ENCODE measurements around the gene NELL1. TPM values are rescaled to one million over a fixed set of nuclear protein-coding genes. Genes with fewer than 3 reads are reported as not detected.

The NELL1 gene
- total RNA-seq, 2 experiments from 2014 or later: not detected

- H3K27ac Mint-ChIP-seq: no peak overlapping the region
- no peaks in the 10 kb centered on the region for H3K27me3 Mint-ChIP-seq
- no peaks in the 10 kb centered on the region for H3K36me3 Mint-ChIP-seq (ENCODE audit: low read depth)
- H3K4me1 Mint-ChIP-seq: no peaks in the 10 kb centered on the region
- DNase-seq: no peak
- CTCF ChIA-PET: no interaction called here
- peaks cover 9% of the 10 kb centered on the region for H3K9me3 Mint-ChIP-seq
- H3K4me3 Mint-ChIP-seq: no peak overlapping the region
- POLR2A ChIA-PET: no interaction called here
These were observed 638.5 kb downstream of the NELL1 start for GRCh38 chr11:21307874-21308273.

- Mint-ChIP-seq H3K4me1 (no peaks in the 10 kb centered on the region), H3K27ac (no peak overlapping the region), H3K27me3 (no peaks in the 10 kb centered on the region), H3K36me3 (ENCODE audit: low read depth) (no peaks in the 10 kb centered on the region), H3K9me3 (peaks cover 5% of the 10 kb centered on the region), H3K4me3 (no peak overlapping the region)
- DNase-seq: no peak
- ChIA-PET CTCF (no interaction called here), POLR2A (no interaction called here)
These were observed 647.2 kb downstream of the NELL1 start for GRCh38 chr11:21316591-21316990.

GRCh38 chr11:21321072-21321471, 651.7 kb downstream of the NELL1 start:
- POLR2A ChIA-PET: no interaction called here
- Mint-ChIP-seq H3K9me3 (peaks cover 5% of the 10 kb centered on the region), H3K27me3 (no peaks in the 10 kb centered on the region), H3K4me1 (no peaks in the 10 kb centered on the region), H3K36me3 (ENCODE audit: low read depth) (no peaks in the 10 kb centered on the region), H3K4me3 (no peak overlapping the region), H3K27ac (no peak overlapping the region)
- CTCF ChIA-PET: no interaction called here
- no peak for DNase-seq

- Mint-ChIP-seq H3K9me3 (peaks cover 5% of the 10 kb centered on the region), H3K27me3 (no peaks in the 10 kb centered on the region), H3K36me3 (ENCODE audit: low read depth) (no peaks in the 10 kb centered on the region), H3K27ac (no peak overlapping the region), H3K4me3 (no peak overlapping the region), H3K4me1 (no peaks in the 10 kb centered on the region)
- DNase-seq: no peak
- ChIA-PET POLR2A (no interaction called here), CTCF (no interaction called here)
These were observed 652.1 kb downstream of the NELL1 start for GRCh38 chr11:21321530-21321929.

GRCh38 chr11:21323617-21324016, 654.2 kb downstream of the NELL1 start:
- ChIA-PET CTCF (no interaction called here), POLR2A (no interaction called here)
- no peak for DNase-seq
- no peak overlapping the region for H3K4me3 Mint-ChIP-seq
- H3K4me1 Mint-ChIP-seq: no peaks in the 10 kb centered on the region
- H3K27me3 Mint-ChIP-seq: no peaks in the 10 kb centered on the region
- no peaks in the 10 kb centered on the region for H3K36me3 Mint-ChIP-seq (ENCODE audit: low read depth)
- no peak overlapping the region for H3K27ac Mint-ChIP-seq
- H3K9me3 Mint-ChIP-seq: peaks cover 14% of the 10 kb centered on the region

GRCh38 chr11:21343204-21343603, 673.8 kb downstream of the NELL1 start:
- Mint-ChIP-seq H3K36me3 (ENCODE audit: low read depth) (no peaks in the 10 kb centered on the region), H3K9me3 (peaks cover 14% of the 10 kb centered on the region), H3K4me1 (no peaks in the 10 kb centered on the region), H3K27ac (no peak overlapping the region), H3K4me3 (no peak overlapping the region), H3K27me3 (no peaks in the 10 kb centered on the region)
- ChIA-PET POLR2A (no interaction called here), CTCF (interaction anchor here (0.6 kb wide), 1 partner anchor 524 kb away, joined by 3 read pairs; no protein-coding TSS in a partner anchor)
- no peak for DNase-seq

GRCh38 chr11:21346361-21346760, 677.0 kb downstream of the NELL1 start:
- no peak for DNase-seq
- Mint-ChIP-seq H3K27me3 (no peaks in the 10 kb centered on the region), H3K9me3 (peaks cover 5% of the 10 kb centered on the region), H3K4me1 (no peaks in the 10 kb centered on the region), H3K4me3 (no peak overlapping the region), H3K36me3 (ENCODE audit: low read depth) (no peaks in the 10 kb centered on the region), H3K27ac (no peak overlapping the region)
- CTCF ChIA-PET: no interaction called here
- POLR2A ChIA-PET: no interaction called here

- no peak for DNase-seq
- Mint-ChIP-seq H3K27ac (no peak overlapping the region), H3K4me3 (no peak overlapping the region), H3K4me1 (no peaks in the 10 kb centered on the region), H3K36me3 (ENCODE audit: low read depth) (no peaks in the 10 kb centered on the region), H3K27me3 (no peaks in the 10 kb centered on the region), H3K9me3 (peaks cover 6% of the 10 kb centered on the region)
- CTCF ChIA-PET: no interaction called here
- POLR2A ChIA-PET: no interaction called here
These were observed 681.2 kb downstream of the NELL1 start for GRCh38 chr11:21350613-21351012.

- no peaks in the 10 kb centered on the region for H3K27me3 Mint-ChIP-seq
- H3K27ac Mint-ChIP-seq: no peak overlapping the region
- ChIA-PET CTCF (no interaction called here), POLR2A (no interaction called here)
- DNase-seq: no peak
- peaks cover 15% of the 10 kb centered on the region for H3K9me3 Mint-ChIP-seq
- no peaks in the 10 kb centered on the region for H3K36me3 Mint-ChIP-seq (ENCODE audit: low read depth)
- no peaks in the 10 kb centered on the region for H3K4me1 Mint-ChIP-seq
- H3K4me3 Mint-ChIP-seq: no peak overlapping the region
These were observed 684.0 kb downstream of the NELL1 start for GRCh38 chr11:21353425-21353824.

- no peak overlapping the region for H3K4me3 Mint-ChIP-seq
- H3K27ac Mint-ChIP-seq: no peak overlapping the region
- no peak for DNase-seq
- CTCF ChIA-PET: no interaction called here
- no peaks in the 10 kb centered on the region for H3K27me3 Mint-ChIP-seq
- no peaks in the 10 kb centered on the region for H3K36me3 Mint-ChIP-seq (ENCODE audit: low read depth)
- no peaks in the 10 kb centered on the region for H3K4me1 Mint-ChIP-seq
- POLR2A ChIA-PET: no interaction called here
- peaks cover 7% of the 10 kb centered on the region for H3K9me3 Mint-ChIP-seq
These were observed 695.7 kb downstream of the NELL1 start for GRCh38 chr11:21364866-21365624.

- DNase-seq: no peak
- no peaks in the 10 kb centered on the region for H3K4me1 Mint-ChIP-seq
- H3K4me3 Mint-ChIP-seq: no peak overlapping the region
- H3K36me3 Mint-ChIP-seq (ENCODE audit: low read depth): no peaks in the 10 kb centered on the region
- POLR2A ChIA-PET: no interaction called here
- peaks cover 6% of the 10 kb centered on the region for H3K9me3 Mint-ChIP-seq
- H3K27ac Mint-ChIP-seq: no peak overlapping the region
- H3K27me3 Mint-ChIP-seq: no peaks in the 10 kb centered on the region
- CTCF ChIA-PET: no interaction called here
These were observed 700.6 kb downstream of the NELL1 start for GRCh38 chr11:21369947-21370346.

GRCh38 chr11:21371044-21371443, 701.7 kb downstream of the NELL1 start:
- no peak overlapping the region for H3K27ac Mint-ChIP-seq
- peaks cover 6% of the 10 kb centered on the region for H3K9me3 Mint-ChIP-seq
- H3K4me1 Mint-ChIP-seq: no peaks in the 10 kb centered on the region
- H3K27me3 Mint-ChIP-seq: no peaks in the 10 kb centered on the region
- POLR2A ChIA-PET: no interaction called here
- CTCF ChIA-PET: no interaction called here
- H3K36me3 Mint-ChIP-seq (ENCODE audit: low read depth): no peaks in the 10 kb centered on the region
- DNase-seq: no peak
- no peak overlapping the region for H3K4me3 Mint-ChIP-seq

- Mint-ChIP-seq H3K4me1 (no peaks in the 10 kb centered on the region), H3K27me3 (no peaks in the 10 kb centered on the region), H3K36me3 (ENCODE audit: low read depth) (no peaks in the 10 kb centered on the region), H3K27ac (no peak overlapping the region), H3K9me3 (peaks cover 3% of the 10 kb centered on the region), H3K4me3 (no peak overlapping the region)
- POLR2A ChIA-PET: no interaction called here
- CTCF ChIA-PET: no interaction called here
- DNase-seq: no peak
These were observed 703.3 kb downstream of the NELL1 start for GRCh38 chr11:21372672-21373071.

GRCh38 chr11:21374376-21374775, 705.0 kb downstream of the NELL1 start:
- DNase-seq: no peak
- peaks cover 3% of the 10 kb centered on the region for H3K9me3 Mint-ChIP-seq
- H3K36me3 Mint-ChIP-seq (ENCODE audit: low read depth): no peaks in the 10 kb centered on the region
- no peaks in the 10 kb centered on the region for H3K4me1 Mint-ChIP-seq
- H3K4me3 Mint-ChIP-seq: no peak overlapping the region
- H3K27ac Mint-ChIP-seq: no peak overlapping the region
- H3K27me3 Mint-ChIP-seq: no peaks in the 10 kb centered on the region
- POLR2A ChIA-PET: no interaction called here
- CTCF ChIA-PET: no interaction called here

Data from activated CD4-positive, alpha-beta memory T cell treated with anti-CD3 and anti-CD28 coated beads, Interleukin-2, amount 10 ng/mL, durations not matched to agents 7 days and 5 days (primary cell).